Gastrocnemius medialis (tissue), 4 donors: Measurements from ENCODE around the gene C10orf53. TPM values are rescaled to one million over a fixed set of nuclear protein-coding genes. Genes with fewer than 3 reads are reported as not detected.

Experiments used
- ATAC-seq, 2 donors: fragments of 150-250 bp; one replicate each; pipeline ENCODE4 v1.9.1; 2016
- DNase-seq, 2 donors: peaks; one replicate each; pipeline ENCODE4 v3.0.0-alpha.2; 2019
- H3K27ac ChIP-seq, 4 donors: fragments of 200-600 bp; sonication (generic); 1 replicate in 1 of 4; 2 replicates in 3 of 4; pipeline ENCODE4 v1.5.1; 2016 to 2018; ENCODE audit warnings: mild to moderate bottlenecking in 2 of 4, moderate library complexity in 1 of 4
- H3K27me3 ChIP-seq, 3 donors: fragments of 200-600 bp; sonication (generic) in 2 of 3; 1 replicate in 1 of 3; 2 replicates in 2 of 3; pipeline versions ENCODE4 v1.5.1 to v1.6.0; 2016 to 2019; ENCODE audit warnings: mild to moderate bottlenecking in 1 of 3, moderate library complexity in 1 of 3
- H3K36me3 ChIP-seq, 2 donors: fragments of 200-600 bp; sonication (generic) in 1 of 2; one replicate each; pipeline ENCODE4 v1.5.1; 2017 to 2018
- H3K4me1 ChIP-seq, 2 donors: fragments of 200-600 bp; sonication (generic) in 1 of 2; one replicate each; pipeline ENCODE4 v1.5.1; 2016 to 2017; ENCODE audit warnings: mild to moderate bottlenecking in 2 of 2
- H3K4me3 ChIP-seq, 4 donors: fragments of 200-600 bp; sonication (generic) in 3 of 4; 1 replicate in 1 of 4; 2 replicates in 3 of 4; pipeline ENCODE4 v1.5.1; 2016 to 2019; ENCODE audit warnings: mild to moderate bottlenecking in 2 of 4
- H3K9me3 ChIP-seq, 3 donors: fragments of 200-600 bp; sonication (generic) in 2 of 3; 1 replicate in 1 of 3; 2 replicates in 2 of 3; pipeline ENCODE4 v1.5.1; 2016 to 2019
- CTCF ChIP-seq, 5 experiments: fragments of 450-650 bp in 3 of 5; fragments of 200-600 bp in 2 of 5; sonication (generic) in 2 of 5; IDR thresholded peaks in 4 of 5; conservative IDR thresholded peaks in 1 of 5; 1 replicate in 4 of 5; 2 replicates in 1 of 5; pipeline ENCODE4 v1.5.1; 2016 to 2019; ENCODE audit warnings: antibody characterized with exemption in 5 of 5, mild to moderate bottlenecking in 3 of 5, moderate library complexity in 3 of 5
- POLR2A ChIP-seq, 2 donors: fragments of 450-650 bp; IDR thresholded peaks; one replicate each; pipeline ENCODE4 v1.6.1; 2017; ENCODE audit warnings: antibody characterized with exemption in 2 of 2, mild to moderate bottlenecking in 2 of 2, moderate library complexity in 2 of 2
- in situ Hi-C, 4 donors: fragments of 200-750 bp; cut with MboI; loops; one replicate each; pipeline versions ENCODE4 v1.15.0 to v1.8.0; 2017; ENCODE audit warnings: low sequenced_read_pairs in 4 of 4
- intact Hi-C: fragments of 100-400 bp; cut with DNase I; formaldehyde crosslinking; loops from one replicate; pipeline ENCODE4 v1.15.1; 2023; ENCODE audit warnings: low total_unique reads
- total RNA-seq, 4 donors: library from RNA; depleted of rRNA; stranded (reverse); fragments of >200 nt; gene quantifications; one replicate each; pipeline versions ENCODE4 v1.1.0 to v1.2.3, GENCODE V29; 2016

C10orf53 gene
- total RNA-seq, 4 donors from 2014 or later, result not detected

DNA sequence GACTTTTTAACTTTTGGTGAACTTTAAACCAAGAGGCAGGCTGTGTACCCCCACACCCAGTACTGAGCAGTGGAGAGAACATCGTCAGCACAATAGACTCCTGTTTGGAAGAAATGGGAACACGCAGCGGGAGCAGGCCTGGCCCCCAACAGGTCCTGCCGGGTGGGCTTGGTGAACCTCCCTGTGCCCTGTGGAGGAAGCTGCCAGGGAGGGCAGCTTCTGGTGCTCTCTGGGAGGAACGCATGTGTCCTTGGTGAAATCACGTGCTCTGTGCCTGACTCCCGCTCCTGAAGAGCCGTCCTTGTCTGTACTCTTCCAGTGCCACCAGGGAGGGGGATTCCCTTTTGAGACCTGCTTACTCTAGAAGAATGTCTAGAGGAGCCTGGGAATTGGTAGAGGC lies 34.0 kb upstream of the C10orf53 start:
- Histone ChIP-seq H3K4me3 (no peak overlapping the region), H3K9me3 (no peaks in the 10 kb centered on the region), H3K27me3 (peaks cover 0 to 8% (median 0%) of the 10 kb centered on the region in 3 donors), H3K36me3 (no peaks in the 10 kb centered on the region), H3K27ac (no peak overlapping the region), H3K4me1 (no peaks in the 10 kb centered on the region)
- ATAC-seq, result no peak
- intact Hi-C loops, result no loop called here
- TF ChIP-seq POLR2A (IDR thresholded peaks at IDR 0.05) (no peak), CTCF (IDR thresholded peaks at IDR 0.05 in 4 of 5, conservative IDR thresholded peaks at IDR 0.05 in 1 of 5) (no peak)
- in situ Hi-C loops, result no loop called here
- DNase-seq, result no peak

DNA sequence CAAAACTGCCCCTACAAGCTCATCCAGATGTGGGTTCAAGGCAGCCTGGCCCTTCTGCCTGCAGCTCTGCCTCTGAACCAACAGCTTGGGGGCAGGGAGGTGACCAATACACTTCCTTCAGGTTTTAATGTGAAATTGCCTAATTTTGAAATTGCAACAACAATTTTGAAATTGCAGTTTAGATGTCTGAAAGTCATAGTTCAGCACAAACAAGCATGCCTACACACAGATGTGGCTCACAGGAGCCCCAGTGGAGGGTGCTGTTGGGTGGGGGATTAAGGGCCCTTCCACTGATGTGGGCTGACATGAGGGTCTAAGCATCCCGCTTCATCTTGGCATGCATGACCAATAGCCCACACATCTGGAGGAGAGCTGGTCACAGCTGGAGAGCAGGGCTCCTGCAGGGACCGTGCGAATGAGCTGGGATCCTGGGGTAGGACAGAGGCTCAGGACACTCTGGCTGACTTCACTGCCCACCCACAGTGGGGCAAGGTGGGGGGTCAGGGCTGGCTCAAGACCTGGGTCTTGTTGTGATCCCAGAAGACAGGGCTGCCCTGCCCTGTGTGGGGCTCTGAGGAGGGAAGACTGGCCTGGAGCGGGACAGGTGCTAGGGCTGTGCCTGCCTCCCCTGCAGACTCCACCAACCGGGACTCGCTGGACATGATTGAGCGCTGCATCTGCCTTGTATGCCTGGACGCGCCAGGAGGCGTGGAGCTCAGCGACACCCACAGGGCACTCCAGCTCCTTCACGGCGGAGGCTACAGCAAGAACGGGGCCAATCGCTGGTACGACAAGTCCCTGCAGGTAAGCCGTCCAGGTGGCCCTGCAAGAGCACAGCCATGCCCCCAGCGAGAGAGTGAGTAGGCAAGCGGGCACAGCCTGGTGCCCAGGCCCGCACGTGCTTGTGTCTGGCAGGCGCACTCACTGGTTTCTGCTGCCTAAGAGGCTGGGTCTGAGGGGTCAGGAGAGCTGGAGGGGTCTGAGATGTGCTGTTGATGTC lies 33.3 kb upstream of the C10orf53 start:
- no peaks in the 10 kb centered on the region for H3K36me3 ChIP-seq
- peaks cover 0 to 8% (median 0%) of the 10 kb centered on the region in 3 donors for H3K27me3 ChIP-seq
- no peak for ATAC-seq

DNA sequence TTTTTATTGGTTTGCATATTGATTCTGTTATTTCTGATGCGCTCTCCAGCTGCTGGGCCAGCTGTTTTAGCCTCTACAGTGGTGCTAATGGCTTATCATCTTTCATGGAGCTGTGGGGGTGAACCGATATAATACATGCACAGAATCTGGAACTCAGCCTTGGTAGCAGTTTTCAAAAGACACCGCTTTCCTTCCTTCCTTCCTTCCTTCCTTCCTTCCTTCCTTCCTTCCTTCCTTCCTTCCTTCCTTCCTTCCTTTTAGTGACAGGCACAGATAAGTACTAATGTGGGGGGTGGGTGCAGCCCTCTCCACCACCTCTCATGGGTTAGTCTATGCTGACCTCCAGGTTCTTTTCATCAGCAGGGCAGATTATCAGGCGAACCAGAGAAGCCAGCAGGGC lies 31.9 kb upstream of the C10orf53 start:
- Histone ChIP-seq H3K36me3 (no peaks in the 10 kb centered on the region), H3K27ac (no peak overlapping the region), H3K9me3 (no peaks in the 10 kb centered on the region), H3K27me3 (peaks cover 0 to 3% (median 0%) of the 10 kb centered on the region in 3 donors), H3K4me1 (no peaks in the 10 kb centered on the region), H3K4me3 (no peak overlapping the region)
- intact Hi-C loops (no loop called here), in situ Hi-C loops (no loop called here)
- TF ChIP-seq CTCF (IDR thresholded peaks at IDR 0.05 in 4 of 5, conservative IDR thresholded peaks at IDR 0.05 in 1 of 5) (no peak), POLR2A (IDR thresholded peaks at IDR 0.05) (no peak)
- DNase-seq, result no peak
- no peak for ATAC-seq

More for the DNA sequence above, 33.3 kb upstream of the C10orf53 start:
- no peak for DNase-seq
- Histone ChIP-seq H3K4me1 (no peaks in the 10 kb centered on the region), H3K27ac (no peak overlapping the region), H3K9me3 (no peaks in the 10 kb centered on the region), H3K4me3 (no peak overlapping the region)
- intact Hi-C loops (no loop called here), in situ Hi-C loops (no loop called here)
- TF ChIP-seq POLR2A (IDR thresholded peaks at IDR 0.05), result no peak
- TF ChIP-seq CTCF (IDR thresholded peaks at IDR 0.05 in 4 of 5, conservative IDR thresholded peaks at IDR 0.05 in 1 of 5), result no peak

- intact Hi-C loops, result no loop called here
- no peak overlapping the region for H3K4me3 ChIP-seq
- TF ChIP-seq POLR2A (IDR thresholded peaks at IDR 0.05) (no peak), CTCF (IDR thresholded peaks at IDR 0.05 in 4 of 5, conservative IDR thresholded peaks at IDR 0.05 in 1 of 5) (no peak)
- no peak overlapping the region for H3K27ac ChIP-seq
- H3K4me1 ChIP-seq, result no peaks in the 10 kb centered on the region
- in situ Hi-C loops, result no loop called here
- DNase-seq, result no peak
- peaks cover 0 to 3% (median 0%) of the 10 kb centered on the region in 3 donors for H3K27me3 ChIP-seq
- ATAC-seq, result no peak
- H3K36me3 ChIP-seq, result no peaks in the 10 kb centered on the region
- H3K9me3 ChIP-seq, result no peaks in the 10 kb centered on the region
Measured at GRCh38 chr10:49647985-49648795, 31.3 kb upstream of the C10orf53 start.
